Epithelial cell of proximal tubule (primary cell): Measurements from ENCODE around the gene TPRG1L. TPM values are rescaled to one million over a fixed set of nuclear protein-coding genes. Genes with fewer than 3 reads are reported as not detected.

Experiments used
- DNase-seq: peaks from one replicate; pipeline ENCODE4 v3.0.0-alpha.2; 2011; ENCODE audit warnings: low read depth
- H3K4me3 ChIP-seq: 2 replicates; pipeline ENCODE4 v1.5.1; 2011; ENCODE audit warnings: low read depth, mild to moderate bottlenecking, low read length
- total RNA-seq: library from RNA; depleted of rRNA; stranded (reverse); fragments of >200 nt; gene quantifications from 2 replicates; pipeline ENCODE4 v1.2.3, GENCODE V29; 2015
- TF ChIP-seq, protein P1 (sequence below): conservative IDR thresholded peaks from 2 replicates; pipeline ENCODE4 v1.5.1; 2012; ENCODE audit warnings: low read depth, mild to moderate bottlenecking, low read length

The TPRG1L gene
- total RNA-seq, 1 donor from 2014 or later: 8.1 TPM

DNA sequence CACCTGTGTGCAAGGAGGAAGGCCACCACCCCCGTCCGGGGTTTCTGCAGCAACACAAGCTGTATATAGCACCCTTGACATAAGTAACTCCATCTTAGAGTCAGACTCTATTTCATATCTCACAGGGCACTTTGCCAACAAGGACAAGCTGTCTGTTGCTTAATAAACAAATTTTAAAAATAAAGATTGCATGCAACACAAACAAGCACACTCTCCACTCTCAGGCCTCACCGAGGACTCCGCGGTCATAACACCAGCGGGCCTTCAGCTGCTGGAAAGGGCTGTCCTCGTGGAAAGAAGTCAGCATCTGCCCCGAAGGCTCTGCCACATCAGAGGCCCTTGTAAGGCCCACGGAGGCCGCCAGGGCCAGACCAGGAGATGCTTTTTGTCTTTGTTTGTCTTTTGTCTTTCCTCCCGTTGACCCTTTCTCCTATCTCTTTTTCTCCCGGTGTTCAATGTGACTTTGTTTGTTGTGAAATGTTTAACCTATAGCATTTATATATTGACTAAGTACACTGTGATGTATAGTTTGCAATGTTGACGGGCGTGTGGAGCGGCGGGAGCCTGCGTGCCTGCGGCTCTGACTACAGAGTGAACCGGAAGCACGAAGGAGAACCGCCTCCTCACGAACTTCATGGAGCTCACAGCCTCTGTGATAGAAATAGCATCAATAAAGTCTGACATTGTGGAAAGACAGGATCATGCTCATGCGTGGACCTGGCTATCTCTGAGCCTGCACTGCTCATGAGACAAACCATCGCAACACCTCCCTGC lies 37.6 kb upstream of the TPRG1L start:
- no peak for DNase-seq
- TF ChIP-seq, protein P1, sequence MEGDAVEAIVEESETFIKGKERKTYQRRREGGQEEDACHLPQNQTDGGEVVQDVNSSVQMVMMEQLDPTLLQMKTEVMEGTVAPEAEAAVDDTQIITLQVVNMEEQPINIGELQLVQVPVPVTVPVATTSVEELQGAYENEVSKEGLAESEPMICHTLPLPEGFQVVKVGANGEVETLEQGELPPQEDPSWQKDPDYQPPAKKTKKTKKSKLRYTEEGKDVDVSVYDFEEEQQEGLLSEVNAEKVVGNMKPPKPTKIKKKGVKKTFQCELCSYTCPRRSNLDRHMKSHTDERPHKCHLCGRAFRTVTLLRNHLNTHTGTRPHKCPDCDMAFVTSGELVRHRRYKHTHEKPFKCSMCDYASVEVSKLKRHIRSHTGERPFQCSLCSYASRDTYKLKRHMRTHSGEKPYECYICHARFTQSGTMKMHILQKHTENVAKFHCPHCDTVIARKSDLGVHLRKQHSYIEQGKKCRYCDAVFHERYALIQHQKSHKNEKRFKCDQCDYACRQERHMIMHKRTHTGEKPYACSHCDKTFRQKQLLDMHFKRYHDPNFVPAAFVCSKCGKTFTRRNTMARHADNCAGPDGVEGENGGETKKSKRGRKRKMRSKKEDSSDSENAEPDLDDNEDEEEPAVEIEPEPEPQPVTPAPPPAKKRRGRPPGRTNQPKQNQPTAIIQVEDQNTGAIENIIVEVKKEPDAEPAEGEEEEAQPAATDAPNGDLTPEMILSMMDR: no peak
- H3K4me3 ChIP-seq: no peak overlapping the region

DNA sequence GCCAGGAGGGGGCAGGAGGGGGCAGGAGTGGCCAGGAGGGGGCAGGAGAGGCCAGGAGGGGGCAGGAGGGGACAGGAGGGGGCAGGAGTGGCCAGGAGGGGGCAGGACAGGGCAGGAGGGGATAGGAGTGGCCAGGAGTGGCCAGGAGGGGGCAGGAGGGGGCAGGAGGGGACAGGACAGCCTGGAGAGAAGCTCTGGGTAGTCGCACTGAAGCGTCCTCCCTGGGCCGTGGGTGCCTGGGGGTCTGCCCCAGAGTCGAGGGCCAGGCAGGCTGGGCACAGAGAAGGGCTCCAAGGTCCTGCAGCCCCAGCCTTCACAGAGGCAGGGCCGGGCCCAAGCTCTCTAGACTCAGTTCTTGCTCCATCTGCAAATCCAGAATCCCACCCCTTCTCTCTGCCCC lies 36.4 kb upstream of the TPRG1L start:
- H3K4me3 ChIP-seq: no peak overlapping the region
- no peak for DNase-seq
- TF ChIP-seq, protein P1: no peak

DNA sequence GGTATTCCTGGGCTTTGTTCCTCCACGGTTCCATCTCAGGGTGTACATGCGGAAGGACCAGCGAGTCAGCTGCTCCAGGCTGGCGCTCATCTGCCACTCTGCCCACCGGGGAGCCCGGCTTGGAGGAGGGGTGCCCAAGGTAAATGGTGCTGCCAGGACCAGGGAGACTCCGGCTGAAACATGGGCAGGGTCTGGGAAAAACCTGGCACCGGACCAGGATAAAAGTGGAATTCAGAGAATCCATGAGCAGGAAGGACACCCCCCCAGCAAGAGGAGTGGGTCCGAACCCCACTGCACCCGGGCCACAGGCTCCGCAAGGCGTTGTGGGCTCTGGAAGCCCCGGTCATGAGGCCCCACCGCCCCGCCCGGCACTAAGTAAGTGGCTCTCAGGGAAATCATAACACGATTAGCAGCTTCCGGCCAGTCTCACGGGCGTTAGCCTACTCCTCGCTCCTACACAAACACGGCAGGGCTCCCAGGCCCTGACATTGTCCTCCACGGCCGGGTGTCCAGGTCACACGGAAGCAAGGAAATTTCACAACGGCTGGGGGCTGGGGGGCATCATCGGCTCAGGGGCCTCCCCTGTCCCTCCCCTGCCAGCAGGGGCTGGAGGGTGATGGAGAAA lies 34.6 kb upstream of the TPRG1L start:
- no peak for DNase-seq
- H3K4me3 ChIP-seq: no peak overlapping the region
- TF ChIP-seq, protein P1: no peak

DNA sequence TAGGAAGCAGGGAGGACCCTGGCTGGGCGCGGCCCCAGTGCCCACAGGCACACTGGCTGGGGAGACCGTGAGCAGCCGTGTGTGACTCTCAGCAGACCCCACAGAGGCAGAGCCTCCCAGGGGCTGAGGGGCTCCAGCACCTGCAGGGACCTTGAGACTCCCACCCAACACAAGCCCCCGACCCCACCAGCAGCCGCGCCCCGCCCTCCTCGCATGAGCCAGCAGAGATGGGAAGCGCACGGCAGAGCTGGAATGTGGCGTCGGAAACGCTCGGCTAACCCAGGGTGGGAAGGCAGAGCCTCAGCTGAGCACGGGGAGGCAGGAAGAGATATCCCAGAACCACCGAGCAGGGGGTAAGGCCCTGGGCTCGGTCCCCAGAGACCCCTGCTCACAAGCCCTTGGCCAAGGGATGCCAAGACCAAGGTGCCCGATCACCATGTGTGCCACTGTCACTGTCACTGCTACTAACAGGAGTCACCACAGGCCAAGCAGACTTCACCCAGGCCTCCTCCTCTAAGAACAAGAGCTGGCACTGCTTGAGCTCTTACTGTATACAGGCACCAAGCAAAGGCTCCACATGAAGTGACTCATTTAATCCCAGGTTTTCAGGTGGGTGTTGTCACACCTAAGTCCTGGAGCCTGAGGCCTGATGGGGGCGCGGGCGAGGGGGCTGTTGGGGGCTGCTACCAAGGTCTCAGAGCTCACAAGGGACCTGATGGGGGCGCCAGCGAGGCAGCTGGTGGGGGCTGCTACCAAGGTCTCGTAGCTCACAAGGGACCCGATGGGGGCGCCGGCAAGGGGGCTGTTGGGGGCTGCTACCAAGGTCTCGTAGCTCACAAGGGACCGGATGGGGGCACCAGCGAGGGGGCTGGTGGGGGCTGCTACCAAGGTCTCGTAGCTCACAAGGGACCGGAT lies 33.6 kb upstream of the TPRG1L start:
- no peak overlapping the region for H3K4me3 ChIP-seq
- TF ChIP-seq, protein P1: no peak
- DNase-seq: no peak

DNA sequence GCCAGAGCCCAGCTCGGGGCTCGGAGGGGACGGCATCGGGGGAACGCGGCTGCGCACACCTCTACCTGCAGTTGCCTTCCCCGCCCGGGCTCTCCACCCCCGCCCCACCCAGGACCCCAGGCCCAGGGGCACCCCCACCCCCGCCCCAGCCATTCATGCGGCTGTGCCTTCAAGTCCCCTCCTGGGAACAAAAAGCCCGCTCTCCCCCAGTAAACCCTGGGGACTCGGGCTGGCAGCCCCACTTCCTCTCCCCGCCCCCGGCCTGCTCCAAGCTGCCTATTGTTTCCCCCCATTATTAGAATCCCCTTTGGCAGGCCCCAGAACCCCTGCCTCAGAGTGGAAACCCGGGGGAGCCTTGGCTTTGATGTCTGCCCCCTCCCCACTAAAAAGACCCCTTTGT lies 31.5 kb upstream of the TPRG1L start:
- no peak for DNase-seq
- TF ChIP-seq, protein P1: no peak
- no peak overlapping the region for H3K4me3 ChIP-seq

DNA sequence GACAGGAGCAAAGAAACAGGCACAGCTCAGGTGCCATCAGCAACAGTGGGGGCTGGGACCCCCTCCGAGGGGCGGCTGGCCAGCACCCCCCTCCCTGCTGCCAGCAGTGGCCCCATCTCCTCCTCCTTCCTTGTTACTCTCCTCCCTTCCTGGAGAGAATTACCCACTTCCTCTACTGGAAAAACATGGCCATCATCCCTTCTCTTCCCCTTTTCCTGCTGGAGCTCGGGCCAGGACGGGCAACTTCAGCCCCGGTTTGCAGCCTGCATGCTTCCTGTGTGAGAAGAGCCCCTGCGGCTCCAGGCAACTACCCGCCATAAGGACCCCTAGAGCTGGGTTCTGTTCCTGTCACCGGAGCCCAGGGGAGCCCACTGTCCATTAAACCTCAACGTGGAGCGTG lies 31.1 kb upstream of the TPRG1L start:
- H3K4me3 ChIP-seq: no peak overlapping the region
- no peak for DNase-seq
- TF ChIP-seq, protein P1: no peak
